HG02884 (cell line): ENCODE measurements around the gene CMTM4.
"Not testable (repeated sequence)": the region's sequence is repeated elsewhere in the genome, so short reads cannot be mapped to it uniquely, and the experiment has no call there.

Experiments
- ATAC-seq: cut with Tn5 transposase; IDR thresholded peaks from one replicate; pipeline ENCODE4 v1.9.1; 2021; ENCODE audit warnings: mild to moderate bottlenecking, moderate library complexity; ENCODE audit not compliant: unreplicated experiment

CMTM4 gene

DNA sequence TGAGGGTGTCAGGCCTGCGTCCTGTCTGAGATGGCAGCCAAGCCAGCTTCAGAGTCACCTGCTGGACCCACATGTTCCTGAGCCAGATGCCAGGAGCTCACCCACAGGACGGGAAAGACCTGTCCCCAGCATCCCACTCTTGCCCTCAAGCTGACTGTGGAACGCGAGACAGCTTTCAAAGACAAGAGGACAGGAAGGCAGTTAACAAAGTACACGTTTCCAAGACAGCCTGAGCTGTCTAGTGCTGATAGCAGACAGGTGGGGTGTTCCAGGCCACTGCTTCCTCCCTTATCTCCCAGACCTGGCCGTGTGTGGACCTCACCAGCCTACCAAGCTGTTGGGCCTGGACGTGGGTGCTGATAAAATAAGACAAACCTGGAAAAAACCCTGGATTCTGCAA, 78.8 kb downstream of the CMTM4 start:
- ATAC-seq, result no peak

GRCh38 chr16:66617010-66617434, 79.5 kb downstream of the CMTM4 start:
- ATAC-seq, result no peak

DNA sequence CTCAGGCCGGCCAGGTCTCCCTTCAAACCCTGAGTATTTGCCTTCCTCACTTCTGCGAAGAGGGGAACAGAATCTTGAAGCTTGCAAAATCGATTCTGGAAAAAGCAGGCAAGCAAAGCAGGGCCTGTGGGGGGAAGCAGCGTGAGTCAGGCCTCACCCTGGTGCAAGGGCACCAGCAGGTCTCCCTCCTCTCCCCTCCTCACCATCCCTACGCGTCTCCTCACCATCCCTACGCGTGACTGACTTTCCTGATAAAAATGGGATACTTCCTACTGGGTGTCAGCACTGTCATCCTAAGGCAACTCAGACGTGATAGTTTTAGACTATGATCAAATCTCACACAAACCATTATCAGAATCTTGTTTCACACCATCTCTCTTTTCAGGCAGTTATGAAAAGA, 80.0 kb downstream of the CMTM4 start:
- no peak for ATAC-seq

- no peak for ATAC-seq
Observed at GRCh38 chr16:66616169-66616568, 80.4 kb downstream of the CMTM4 start.

GRCh38 chr16:66614161-66614802, 82.3 kb downstream of the CMTM4 start:
- no peak for ATAC-seq

DNA sequence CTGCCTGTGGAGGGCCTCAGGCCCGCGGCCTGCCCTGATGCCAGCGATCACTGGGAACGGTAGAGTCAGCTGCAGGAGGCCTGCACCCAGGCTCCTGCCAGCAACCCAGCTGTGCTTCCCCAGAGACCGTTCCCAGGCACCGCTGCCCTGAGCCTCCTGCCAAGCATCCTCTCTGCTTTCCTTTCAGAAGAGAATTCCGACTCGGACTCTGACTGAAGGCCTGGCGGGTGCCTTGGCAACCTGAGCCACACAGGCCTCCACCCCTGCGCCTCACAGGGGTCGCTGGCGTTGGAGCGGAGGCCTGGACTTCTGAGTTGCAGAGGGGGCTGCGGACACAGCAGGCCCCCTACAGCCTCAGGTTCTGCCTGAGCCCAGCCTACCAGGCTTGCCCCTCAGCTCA, 84.1 kb downstream of the CMTM4 start:
- ATAC-seq, result no peak

GRCh38 chr16:66611911-66612310, 84.6 kb downstream of the CMTM4 start:
- not testable (repeated sequence) for ATAC-seq

DNA sequence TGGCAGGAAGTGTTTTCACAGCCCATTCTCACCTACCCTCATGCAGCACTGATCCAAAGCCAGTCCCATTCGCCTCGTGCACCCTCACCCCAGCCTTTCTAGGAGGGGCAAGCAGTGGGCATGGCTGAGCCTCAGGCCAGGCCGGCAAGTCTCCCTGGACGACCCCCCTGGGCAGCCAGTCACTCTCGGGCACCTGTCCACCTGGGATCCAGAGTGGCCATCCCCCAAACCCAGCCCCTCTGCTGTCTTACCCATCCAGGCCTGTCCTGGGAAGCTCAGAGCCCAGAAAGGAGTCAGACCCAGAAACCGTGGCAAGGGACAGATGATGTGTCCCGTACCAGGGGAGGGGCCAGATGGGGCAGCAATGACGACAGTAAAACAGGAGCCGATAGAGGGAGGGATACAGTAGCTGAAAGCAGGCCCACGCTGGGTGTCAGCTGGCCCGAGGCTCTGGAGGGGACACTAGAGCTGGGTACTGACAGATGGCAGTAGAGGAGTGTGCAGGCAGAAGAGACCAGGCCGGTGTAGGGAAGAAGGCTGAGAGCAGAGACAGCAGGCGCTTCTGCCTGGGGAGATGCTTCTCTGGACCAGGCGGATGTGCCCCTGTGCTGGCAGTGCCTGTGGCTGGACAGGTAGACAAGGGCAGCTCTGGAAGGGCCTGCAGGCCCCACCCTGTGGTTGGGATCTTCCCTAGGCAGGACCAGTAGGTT, 86.3 kb downstream of the CMTM4 start:
- ATAC-seq, result no peak

GRCh38 chr16:66609139-66609510, 87.4 kb downstream of the CMTM4 start:
- no peak for ATAC-seq

- no peak for ATAC-seq
Observed at GRCh38 chr16:66608241-66609138, 88.1 kb downstream of the CMTM4 start.

- ATAC-seq, result peak; percentile 35
Observed at GRCh38 chr16:66605979-66606751, 90.4 kb downstream of the CMTM4 start.

DNA sequence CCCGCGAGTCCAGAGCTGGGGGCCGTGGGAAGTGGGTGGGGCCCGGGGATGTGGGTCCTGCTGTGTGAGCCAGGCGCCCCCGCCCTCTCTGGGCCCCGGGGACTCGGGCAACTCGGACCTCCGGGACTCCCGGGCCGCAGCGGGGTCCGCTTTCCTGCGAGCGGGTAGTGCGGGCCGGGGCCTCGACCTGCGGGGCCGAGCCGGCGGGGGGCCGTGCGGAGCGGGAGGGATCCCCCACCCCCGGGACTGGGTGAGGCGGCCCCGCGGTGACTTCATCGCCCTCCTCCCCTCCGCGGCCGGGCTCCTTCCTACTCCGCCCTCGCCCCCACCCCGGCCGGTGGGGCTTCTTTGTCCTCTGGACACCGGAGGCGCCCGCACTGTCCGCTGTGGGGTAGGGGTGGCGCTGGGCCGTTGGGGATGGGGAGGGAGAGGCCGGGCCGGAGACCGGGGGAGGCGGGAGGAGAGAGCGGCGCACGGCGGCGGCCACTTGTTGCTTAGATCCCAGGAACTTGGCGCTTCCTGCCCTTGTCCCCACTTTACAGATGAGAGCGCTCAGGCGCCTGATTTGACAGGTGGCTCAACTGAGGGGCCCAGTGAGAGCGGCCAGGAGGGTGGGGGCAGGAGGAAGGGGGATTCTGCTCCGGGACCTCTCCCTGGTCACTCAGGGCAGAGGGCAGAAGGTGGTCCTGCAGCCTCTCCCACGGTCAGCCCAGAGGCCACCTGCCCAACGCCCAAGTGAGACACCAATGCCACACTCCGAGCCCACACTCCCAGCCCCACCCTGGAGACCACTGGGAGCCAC, 91.2 kb downstream of the CMTM4 start:
- ATAC-seq, result no peak

GRCh38 chr16:66604376-66605176, 92.0 kb downstream of the CMTM4 start, which contains the start of gene CMTM3:
CMTM3 (plus strand) TSS chr16:66604704; CDS start chr16:66604806, 102 bp downstream.
- ATAC-seq, result peak; percentile 46

DNA sequence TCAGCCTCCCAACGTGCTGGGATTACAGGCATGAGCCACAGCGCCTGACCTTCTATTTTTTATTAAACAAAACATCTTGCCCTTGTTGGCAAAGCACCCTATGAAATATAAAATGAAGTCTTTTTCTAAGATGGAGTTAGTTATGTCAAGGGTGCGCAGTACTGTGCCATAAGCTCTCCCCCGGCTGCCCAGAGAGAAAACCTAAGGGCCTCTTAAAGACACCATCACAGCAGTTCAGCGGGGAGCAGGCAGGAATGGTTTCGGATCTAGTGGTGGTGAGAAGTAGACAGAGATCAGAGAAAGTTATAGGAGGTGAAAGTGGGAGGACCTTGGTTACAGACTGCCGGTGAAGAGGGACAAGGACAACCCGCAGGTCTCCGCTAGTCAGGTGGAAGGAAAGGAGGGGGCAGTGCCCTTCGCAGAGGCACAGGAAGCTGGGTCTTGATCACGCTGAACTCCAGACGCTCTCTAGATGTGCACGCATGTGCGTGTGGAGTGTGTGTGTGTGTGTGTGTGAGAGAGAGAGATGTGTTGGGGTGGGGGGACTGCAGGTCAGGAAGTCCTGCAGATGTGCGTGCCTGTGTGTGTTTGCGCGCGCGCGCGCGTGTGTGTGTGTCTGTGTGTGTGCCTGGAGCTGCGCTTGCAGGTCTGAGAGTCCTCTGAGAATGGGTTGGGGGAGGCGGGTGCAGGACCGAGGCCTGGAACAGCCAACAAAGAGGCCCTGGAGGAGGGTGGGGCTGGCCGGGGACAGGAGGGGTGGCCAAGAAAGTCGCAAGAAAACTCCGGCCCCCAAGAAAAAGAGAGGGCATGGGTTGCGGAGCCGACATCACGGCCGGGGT, 92.8 kb downstream of the CMTM4 start:
- ATAC-seq, result peak; percentile 20

DNA sequence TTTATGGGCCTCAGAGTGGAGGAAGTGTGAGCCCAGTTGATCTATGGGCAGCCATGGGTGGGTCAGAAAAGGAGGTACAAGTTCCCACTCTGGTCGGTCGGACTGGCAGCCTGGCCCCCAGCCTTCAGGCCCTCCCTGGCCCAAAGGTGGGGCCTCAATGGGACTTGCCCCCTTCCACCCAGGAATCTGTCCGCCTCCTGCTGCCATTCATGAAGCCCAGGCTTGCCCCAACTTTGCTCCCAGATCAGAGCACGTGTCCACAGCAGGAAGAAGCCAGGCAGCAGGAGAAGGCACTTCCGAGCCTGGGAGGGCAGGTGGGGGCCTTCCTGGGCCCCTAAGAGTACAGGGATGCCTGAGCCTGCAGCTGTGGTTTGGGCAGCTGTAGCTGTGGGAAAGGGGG, 95.1 kb downstream of the CMTM4 start:
- ATAC-seq, result no peak

DNA sequence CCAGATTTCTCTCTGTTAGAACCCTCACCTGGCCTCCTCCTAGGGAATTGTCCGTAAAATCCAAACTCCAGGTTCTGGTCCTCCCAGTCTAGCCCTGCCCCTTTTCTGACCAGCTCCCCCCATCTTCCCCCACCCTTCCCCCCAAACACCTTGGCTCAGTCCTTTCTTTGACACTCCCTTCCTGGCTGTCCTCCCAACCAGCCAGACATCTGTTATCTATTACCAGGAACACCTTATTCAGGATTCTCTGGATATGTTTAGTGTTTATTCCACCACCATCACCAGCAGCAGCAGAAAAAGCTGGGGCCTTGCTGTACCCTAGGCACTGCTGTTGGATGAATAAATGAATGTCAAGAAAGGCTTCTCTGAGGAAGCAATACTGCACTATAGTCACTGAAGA, 96.1 kb downstream of the CMTM4 start:
- ATAC-seq, result no peak

DNA sequence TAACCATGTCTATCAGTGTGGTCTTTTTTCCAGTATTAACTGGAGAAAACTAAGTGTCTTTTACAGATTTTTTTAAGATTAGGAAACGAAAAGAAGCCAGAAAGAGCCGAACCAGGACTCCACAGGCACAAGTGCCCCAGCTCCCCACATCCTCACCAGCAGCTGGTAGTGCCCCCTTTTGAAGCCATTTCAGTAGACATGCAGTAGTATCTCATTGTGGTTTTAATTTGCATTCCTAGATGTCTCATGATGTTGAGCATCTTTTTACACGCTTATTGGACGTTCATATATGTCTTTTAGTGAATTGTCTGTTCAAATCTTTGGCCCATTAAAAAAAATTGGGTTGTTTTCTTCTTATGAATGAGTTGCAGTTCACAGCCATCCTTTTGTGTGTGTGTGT, 96.8 kb downstream of the CMTM4 start:
- ATAC-seq, result no peak

GRCh38 chr16:66598111-66598510, 98.4 kb downstream of the CMTM4 start:
- ATAC-seq, result no peak
